ENCODE measurements around the gene SYNE3.

GRCh38 chr14:95472819-95473251 is 43.6 kb downstream of the SYNE3 start:
- TF ChIP-seq POLR2A (IDR thresholded peaks at IDR 0.05) (no peak), CTCF (IDR thresholded peaks at IDR 0.05) (no peak)
